Neural progenitor cell (in vitro differentiated cells): ENCODE results near the gene CNOT8.

Experiments
- CTCF ChIP-seq: fragments of 200-600 bp; sonication (generic); IDR thresholded peaks from 2 replicates; pipeline ENCODE4 v1.5.1; 2017; ENCODE audit warnings: antibody characterized with exemption, mild to moderate bottlenecking
- EZH2 ChIP-seq: fragments of 200-600 bp; sonication (generic); IDR thresholded peaks from 2 replicates; pipeline ENCODE4 v1.6.1; 2017; ENCODE audit warnings: antibody characterized with exemption, mild to moderate bottlenecking, moderate library complexity

DNA sequence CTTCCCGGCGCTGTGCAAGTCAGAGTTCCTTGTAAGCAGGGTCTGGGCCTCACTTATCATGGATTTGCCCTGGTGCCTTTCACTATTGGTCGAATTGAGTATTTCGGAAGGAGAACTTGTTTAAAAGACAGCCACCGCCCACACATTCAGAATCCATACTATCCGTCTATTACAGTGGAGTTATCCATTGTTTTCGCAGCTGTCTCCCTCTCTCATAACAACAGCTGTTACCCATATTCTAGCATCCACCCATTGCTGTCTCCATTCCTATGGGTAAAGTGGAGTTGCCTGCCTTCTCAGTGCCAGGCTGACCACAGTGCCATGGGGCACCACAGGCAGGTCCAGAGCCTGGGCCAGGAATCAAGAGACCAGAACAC, 28.2 kb upstream of the CNOT8 start:
- TF ChIP-seq CTCF (no peak), EZH2 (no peak)
